Kidney (tissue), 14 donors: ENCODE measurements around the gene ADM2. TPM values are rescaled to one million over a fixed set of nuclear protein-coding genes. Genes with fewer than 3 reads are reported as not detected.
A peak's percentile ranks its signal among the peaks of the same experiment; 100 is the strongest.

Experiments
- DNase-seq, 5 donors: peaks; one replicate each; pipeline ENCODE4 v3.0.0-alpha.2; 2013 to 2020
- FAIRE-seq: peaks from 2 replicates; lab custom pipeline; 2012; peaks lifted over from hg19 to GRCh38; lab: Jason Lieb, UNC
- H3K27ac ChIP-seq, 2 donors: one replicate each; pipeline ENCODE4 v1.7.0; 2013; ENCODE audit warnings: low read depth in 2 of 2, low read length in 2 of 2, inconsistent platforms in 1 of 2
- H3K27me3 ChIP-seq: one replicate; pipeline ENCODE4 v1.7.1; 2013; ENCODE audit warnings: low read length, inconsistent platforms; ENCODE audit not compliant: control insufficient read depth, insufficient read depth
- H3K36me3 ChIP-seq, 3 donors: one replicate each; pipeline versions ENCODE4 v1.7.0 to v1.7.1; 2013; ENCODE audit warnings: low read length in 3 of 3, control low read depth in 1 of 3, inconsistent platforms in 1 of 3; ENCODE audit not compliant: insufficient read depth in 3 of 3, control insufficient read depth in 2 of 3
- H3K4me1 ChIP-seq, 3 donors: one replicate each; pipeline versions ENCODE4 v1.7.0 to v1.7.1; 2013; ENCODE audit warnings: low read length in 3 of 3, inconsistent platforms in 1 of 3, low read depth in 1 of 3; ENCODE audit not compliant: control insufficient read depth in 2 of 3, insufficient read depth in 2 of 3
- H3K4me3 ChIP-seq, 3 donors: one replicate each; pipeline versions ENCODE4 v1.7.0 to v1.8.1; 2013; ENCODE audit warnings: low read length in 3 of 3, control low read depth in 1 of 3, inconsistent platforms in 1 of 3
- H3K9ac ChIP-seq, 3 donors: one replicate each; pipeline versions ENCODE4 v1.7.0 to v1.7.1; 2013; ENCODE audit warnings: low read length in 3 of 3, control low read depth in 1 of 3, inconsistent platforms in 1 of 3
- H3K9me3 ChIP-seq, 3 donors: one replicate each; pipeline versions ENCODE4 v1.7.0 to v1.7.1; 2013; ENCODE audit warnings: low read length in 3 of 3, control low read depth in 1 of 3, inconsistent platforms in 1 of 3; ENCODE audit not compliant: control insufficient read depth in 2 of 3, insufficient read depth in 1 of 3
- CTCF ChIP-seq: IDR thresholded peaks from 3 replicates; pipeline ENCODE4 v1.5.1; 2012; ENCODE audit warnings: mild to moderate bottlenecking, moderate library complexity, borderline replicate concordance; ENCODE audit not compliant: insufficient read depth; ENCODE audit errors: extremely low read depth
- intact Hi-C: fragments of 100-400 bp; cut with DNase I; formaldehyde crosslinking; loops from one replicate; pipeline ENCODE4 v1.11.1; 2022
- polyA plus RNA-seq: library from polyadenylated mRNA; stranded (reverse); fragments of 350-450 nt; fragmentation: Illumina TruSeq; extraction: RNeasy Lipid Tissue Mini Kit (QIAGEN cat#74804); gene quantifications from one replicate; pipeline ENCODE4 v1.2.3, GENCODE V29; 2014; ENCODE audit warnings: low read depth, low replicate concordance; ENCODE audit not compliant: insufficient read depth
- total RNA-seq: library from RNA; stranded (reverse); fragmentation: NEBNext Ultra II Directional; extraction: Animal tissue kit (Norgen Biotek cat#: 25700); gene quantifications from one replicate; pipeline ENCODE4 v1.2.1, GENCODE V29; 2021
- donor health status: control.
- donor health status: control.
- donor health status: control.
- donor health status: control.
- donor health status: control.
- donor health status: DM: yes; HTN: yes; CAD: no.
- donor health status: Normal renal cell carcinoma (clear cell type).

ADM2 gene
- total and polyA plus RNA-seq, 2 donors from 2014 or later, result 8.0 to 10.6 TPM

GRCh38 chr22:50522806-50523438 lies 41.6 kb downstream of the ADM2 start:
- H3K36me3 ChIP-seq, result peaks cover 0 to 9% (median 8%) of the 10 kb centered on the region in 3 donors

GRCh38 chr22:50523458-50523805 lies 42.1 kb downstream of the ADM2 start:
- DNase-seq (peak in 1 of 5 donors; percentile 43), FAIRE-seq (no peak)
- intact Hi-C loops, result no loop called here
- TF ChIP-seq CTCF, result no peak
- H3K27ac ChIP-seq, result no peak overlapping the region
- no peak overlapping the region for H3K9ac ChIP-seq
- no peak overlapping the region for H3K4me3 ChIP-seq
- peaks cover 0 to 8% (median 7%) of the 10 kb centered on the region in 3 donors for H3K36me3 ChIP-seq
- peaks cover 0 to 20% (median 11%) of the 10 kb centered on the region in 3 donors for H3K4me1 ChIP-seq
- no peaks in the 10 kb centered on the region for H3K27me3 ChIP-seq
- no peaks in the 10 kb centered on the region for H3K9me3 ChIP-seq

More at GRCh38 chr22:50522806-50523438, 41.6 kb downstream of the ADM2 start:
- no peak for FAIRE-seq
- Histone ChIP-seq H3K9me3 (no peaks in the 10 kb centered on the region), H3K27ac (no peak overlapping the region), H3K4me3 (no peak overlapping the region), H3K9ac (no peak overlapping the region), H3K4me1 (peaks cover 0 to 20% (median 11%) of the 10 kb centered on the region in 3 donors), H3K27me3 (no peaks in the 10 kb centered on the region)
- TF ChIP-seq CTCF, result no peak
- peak in 2 of 5 donors; percentile 52 to 81 for DNase-seq
- intact Hi-C loops, result no loop called here

- peak overlapping the region in 1 of 3 donors; percentile 61 for H3K9ac ChIP-seq
- no peak for FAIRE-seq
- H3K4me1 ChIP-seq, result peaks cover 0 to 20% (median 11%) of the 10 kb centered on the region in 3 donors
- TF ChIP-seq CTCF, result no peak
- H3K27me3 ChIP-seq, result no peaks in the 10 kb centered on the region
- intact Hi-C loops, result no loop called here
- peaks cover 0 to 8% (median 7%) of the 10 kb centered on the region in 3 donors for H3K36me3 ChIP-seq
- DNase-seq, result peak in 2 of 5 donors; percentile 44 to 79
- H3K9me3 ChIP-seq, result no peaks in the 10 kb centered on the region
- H3K4me3 ChIP-seq, result peak overlapping the region; percentile 26 to 65 (median 36)
- no peak overlapping the region for H3K27ac ChIP-seq
Measured at GRCh38 chr22:50523806-50524675, 42.7 kb downstream of the ADM2 start.
